G401 (cell line): ENCODE data around the gene CENPB. TPM values are rescaled to one million over a fixed set of nuclear protein-coding genes. Genes with fewer than 3 reads are reported as not detected.

Source experiments
- DNase-seq: peaks from one replicate; pipeline ENCODE4 v3.0.0-alpha.2; 2015; ENCODE audit warnings: low spot score
- in situ Hi-C: cut with HindIII; loops from 2 replicates; pipeline ENCODE4 v1.10.0; 2016; ENCODE audit warnings: low sequenced_read_pairs, mixed read lengths
- total RNA-seq: library from RNA; depleted of rRNA; stranded (reverse); fragments of >200 nt; shearing (Covaris generic); gene quantifications from 2 replicates; pipeline ENCODE4 v1.2.3, GENCODE V29; 2014

The CENPB gene
- total RNA-seq, 1 experiment from 2014 or later, result 46.8 TPM

- in situ Hi-C loops, result no loop called here
- DNase-seq, result no peak
These were observed 32.9 kb downstream of the CENPB start for GRCh38 chr20:3753501-3754275.

- in situ Hi-C loops, result no loop called here
- peak; percentile 63 for DNase-seq
These were observed 33.4 kb downstream of the CENPB start for GRCh38 chr20:3753098-3753497.

GRCh38 chr20:3752386-3752759, 34.2 kb downstream of the CENPB start:
- in situ Hi-C loops, result no loop called here
- DNase-seq, result no peak

- in situ Hi-C loops, result no loop called here
- no peak for DNase-seq
These were observed 34.7 kb downstream of the CENPB start for GRCh38 chr20:3751675-3752385.

GRCh38 chr20:3751305-3751674, 35.2 kb downstream of the CENPB start:
- in situ Hi-C loops, result no loop called here
- DNase-seq, result no peak

GRCh38 chr20:3749689-3750531, 36.6 kb downstream of the CENPB start:
- no peak for DNase-seq
- in situ Hi-C loops, result no loop called here

GRCh38 chr20:3749087-3749688, 37.4 kb downstream of the CENPB start:
- in situ Hi-C loops, result no loop called here
- DNase-seq, result no peak

GRCh38 chr20:3748073-3748472, 38.5 kb downstream of the CENPB start:
- DNase-seq, result no peak
- in situ Hi-C loops, result no loop called here

- in situ Hi-C loops, result no loop called here
- DNase-seq, result no peak
These were observed 39.1 kb downstream of the CENPB start for GRCh38 chr20:3747471-3747870.

GRCh38 chr20:3745686-3746173, 40.8 kb downstream of the CENPB start:
- DNase-seq, result no peak
- in situ Hi-C loops, result no loop called here

- no peak for DNase-seq
- in situ Hi-C loops, result no loop called here
These were observed 41.5 kb downstream of the CENPB start for GRCh38 chr20:3744806-3745685.

- DNase-seq, result no peak
- in situ Hi-C loops, result no loop called here
These were observed 42.5 kb downstream of the CENPB start for GRCh38 chr20:3744037-3744436.

- no peak for DNase-seq
- in situ Hi-C loops, result no loop called here
These were observed 43.3 kb downstream of the CENPB start for GRCh38 chr20:3743251-3743650.

- DNase-seq, result no peak
- in situ Hi-C loops, result no loop called here
These were observed 44.6 kb downstream of the CENPB start for GRCh38 chr20:3741836-3742458.

GRCh38 chr20:3740615-3741301, 45.8 kb downstream of the CENPB start:
- in situ Hi-C loops, result no loop called here
- DNase-seq, result no peak

GRCh38 chr20:3739926-3740451, 46.6 kb downstream of the CENPB start:
- in situ Hi-C loops, result no loop called here

More at GRCh38 chr20:3739926-3740451, 46.6 kb downstream of the CENPB start:
- DNase-seq, result no peak
